Stomach (tissue), 4 donors: Measurements from ENCODE around the gene TBK1.

ENCODE experiments used
- EP300 ChIP-seq: sonication (generic); formaldehyde crosslinking; IDR thresholded peaks from one replicate; pipeline ENCODE4 v1.6.1; 2017; ENCODE audit warnings: antibody characterized with exemption
- POLR2A ChIP-seq, 4 donors: fragments of 450-650 bp; IDR thresholded peaks; one replicate each; pipeline ENCODE4 v1.6.1; 2016; ENCODE audit warnings: antibody characterized with exemption in 4 of 4, control low read depth in 2 of 4, mild to moderate bottlenecking in 1 of 4, moderate library complexity in 1 of 4
- POLR2AphosphoS5 ChIP-seq, 3 donors: sonication (generic); formaldehyde crosslinking; IDR thresholded peaks; one replicate each; pipeline ENCODE4 v1.6.1; 2016; ENCODE audit warnings: antibody characterized with exemption in 3 of 3
- TF ChIP-seq, protein P1 (sequence below), 7 experiments: fragments of 450-650 bp in 4 of 7; fragments of 200-600 bp in 3 of 7; sonication (generic) in 3 of 7; IDR thresholded peaks; one replicate each; pipeline ENCODE4 v1.5.1; 2016 to 2019; ENCODE audit warnings: antibody characterized with exemption in 7 of 7, control low read depth in 2 of 7, mild to moderate bottlenecking in 1 of 7

DNA sequence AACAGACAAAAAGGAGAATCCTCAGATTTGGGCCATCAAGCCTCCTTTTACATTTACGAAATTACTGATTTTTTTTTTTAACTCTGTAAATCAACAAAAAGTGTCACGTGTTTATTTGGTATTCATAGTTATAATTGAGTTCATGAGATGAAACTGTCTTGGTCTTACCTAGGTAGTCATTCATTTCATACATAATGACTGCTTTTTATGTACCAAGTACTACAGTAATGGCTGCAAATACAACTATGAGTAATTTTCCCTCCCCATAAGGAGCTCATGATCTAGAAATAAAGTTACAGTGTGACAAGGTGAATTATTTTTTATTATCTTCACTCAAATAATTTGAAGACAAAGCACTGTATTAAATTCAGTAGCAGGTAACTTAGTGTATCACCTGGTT, 6.4 kb upstream of the TBK1 start:
- TF ChIP-seq, protein P1, sequence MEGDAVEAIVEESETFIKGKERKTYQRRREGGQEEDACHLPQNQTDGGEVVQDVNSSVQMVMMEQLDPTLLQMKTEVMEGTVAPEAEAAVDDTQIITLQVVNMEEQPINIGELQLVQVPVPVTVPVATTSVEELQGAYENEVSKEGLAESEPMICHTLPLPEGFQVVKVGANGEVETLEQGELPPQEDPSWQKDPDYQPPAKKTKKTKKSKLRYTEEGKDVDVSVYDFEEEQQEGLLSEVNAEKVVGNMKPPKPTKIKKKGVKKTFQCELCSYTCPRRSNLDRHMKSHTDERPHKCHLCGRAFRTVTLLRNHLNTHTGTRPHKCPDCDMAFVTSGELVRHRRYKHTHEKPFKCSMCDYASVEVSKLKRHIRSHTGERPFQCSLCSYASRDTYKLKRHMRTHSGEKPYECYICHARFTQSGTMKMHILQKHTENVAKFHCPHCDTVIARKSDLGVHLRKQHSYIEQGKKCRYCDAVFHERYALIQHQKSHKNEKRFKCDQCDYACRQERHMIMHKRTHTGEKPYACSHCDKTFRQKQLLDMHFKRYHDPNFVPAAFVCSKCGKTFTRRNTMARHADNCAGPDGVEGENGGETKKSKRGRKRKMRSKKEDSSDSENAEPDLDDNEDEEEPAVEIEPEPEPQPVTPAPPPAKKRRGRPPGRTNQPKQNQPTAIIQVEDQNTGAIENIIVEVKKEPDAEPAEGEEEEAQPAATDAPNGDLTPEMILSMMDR (IDR thresholded peaks at IDR 0.05) = no peak
- TF ChIP-seq EP300 (no peak), POLR2AphosphoS5 (IDR thresholded peaks at IDR 0.05) (no peak), POLR2A (IDR thresholded peaks at IDR 0.05) (no peak)
